Inflammatory macrophage treated with lipopolysaccharide for 4 hours (primary cell): ENCODE results near the gene GNRH2.
A peak's percentile ranks its signal among the peaks of the same experiment; 100 is the strongest.
"Not testable (repeated sequence)": the region's sequence is repeated elsewhere in the genome, so short reads cannot be mapped to it uniquely, and the experiment has no call there.

Experiments
- DNase-seq: peaks from one replicate; pipeline ENCODE4 v3.0.0-alpha.2; 2020

GNRH2 gene

GRCh38 chr20:3044336-3044965 is 1.0 kb downstream of the GNRH2 start:
- no peak for DNase-seq

- DNase-seq: peak; percentile 79
These were observed 1.8 kb downstream of the GNRH2 start for GRCh38 chr20:3045042-3045815.

GRCh38 chr20:3045816-3046676 is 2.6 kb downstream of the GNRH2 start, which contains the start of gene MRPS26:
TSS of gene MRPS26 (plus strand) at chr20:3046052. CDS start at chr20:3046069, 17 bp downstream.
- DNase-seq: peak; percentile 84

- DNase-seq: no peak
These were observed 3.4 kb downstream of the GNRH2 start for GRCh38 chr20:3046677-3047462.

GRCh38 chr20:3047486-3048419 is 4.3 kb downstream of the GNRH2 start:
- peak; percentile 18 for DNase-seq

- no peak for DNase-seq
These were observed 8.1 kb downstream of the GNRH2 start for GRCh38 chr20:3051385-3052019.

- no peak for DNase-seq
These were observed 16.1 kb downstream of the GNRH2 start for GRCh38 chr20:3059489-3059888.

- DNase-seq: not testable (repeated sequence)
These were observed 20.7 kb downstream of the GNRH2 start for GRCh38 chr20:3064119-3064518.

GRCh38 chr20:3067139-3068014 is 24.0 kb downstream of the GNRH2 start:
- DNase-seq: no peak

GRCh38 chr20:3068075-3068474 is 24.7 kb downstream of the GNRH2 start:
- DNase-seq: no peak

- DNase-seq: peak; percentile 26
These were observed 25.8 kb downstream of the GNRH2 start for GRCh38 chr20:3068986-3069900.

- no peak for DNase-seq
These were observed 27.3 kb downstream of the GNRH2 start for GRCh38 chr20:3070725-3071124.

- no peak for DNase-seq
These were observed 27.8 kb downstream of the GNRH2 start for GRCh38 chr20:3071266-3071609.

GRCh38 chr20:3071610-3072529 is 28.4 kb downstream of the GNRH2 start, which contains the start of gene OXT:
TSS of gene OXT (plus strand) at chr20:3071620. CDS start at chr20:3071656, 36 bp downstream.
- DNase-seq: peak; percentile 27

GRCh38 chr20:3072530-3073250 is 29.3 kb downstream of the GNRH2 start:
- no peak for DNase-seq

- not testable (repeated sequence) for DNase-seq
These were observed 29.8 kb downstream of the GNRH2 start for GRCh38 chr20:3073251-3073643.

GRCh38 chr20:3074812-3075211 is 31.4 kb downstream of the GNRH2 start:
- peak; percentile 36 for DNase-seq
